Measurements from ENCODE around the gene CDC25B. TPM values are rescaled to one million over a fixed set of nuclear protein-coding genes. Genes with fewer than 3 reads are reported as not detected.
A peak's percentile ranks its signal among the peaks of the same experiment; 100 is the strongest.

CDC25B gene
- total and polyA plus RNA-seq, 2 of the 13 experiments (the other 11 are each of a cell fraction or from before 2014, with no cell fraction given): 14.5 to 19.4 TPM

GRCh38 chr20:3795511-3796468 is at the start of gene CDC25B (continued):
- TF ChIP-seq ZNF576 (CRISPR knock-in tag; IDR thresholded peaks at IDR 0.05) (peak; percentile 77; the same call in 1 of the 2 replicates), JUN (CRISPR knock-in tag; IDR thresholded peaks at IDR 0.05) (peak; percentile 83), PITX1 (CRISPR knock-in tag; IDR thresholded peaks at IDR 0.05) (peak; percentile 86), MAFF (IDR thresholded peaks at IDR 0.05; ENCODE audit: low read depth, low read length) (no peak), ZNF282 (IDR thresholded peaks at IDR 0.05; ENCODE audit: partially characterized antibody) (no peak), ZKSCAN5 (CRISPR knock-in tag; IDR thresholded peaks at IDR 0.05) (no peak), TCF7 (IDR thresholded peaks at IDR 0.05; ENCODE audit: low read depth) (no peak), HOMEZ (CRISPR knock-in tag; IDR thresholded peaks at IDR 0.05; ENCODE audit: low read depth) (0 out of 2 replicates have a peak, but pooled peaks have one; percentile 31), ZNF782 (CRISPR knock-in tag; IDR thresholded peaks at IDR 0.05; ENCODE audit: borderline replicate concordance) (peak; percentile 89; the same call in 1 of the 2 replicates), MTA1 (CRISPR knock-in tag; IDR thresholded peaks at IDR 0.05; ENCODE audit: borderline replicate concordance) (peak; percentile 91; the same call in 1 of the 2 replicates), POLR2A (IDR thresholded peaks at IDR 0.05; ENCODE audit: insufficient read depth in 1 of 2, low read depth in 2 of 2, low read length in 2 of 2) (peak; percentile 75 to 77), HNF4A (CRISPR knock-in tag; IDR thresholded peaks at IDR 0.05) (no peak; the same call in 1 of the 2 replicates), PRPF4 (IDR thresholded peaks at IDR 0.05; ENCODE audit: low read depth, low read length, poor library complexity, severe bottlenecking) (no peak)
- TF ChIP-seq, protein P1, sequence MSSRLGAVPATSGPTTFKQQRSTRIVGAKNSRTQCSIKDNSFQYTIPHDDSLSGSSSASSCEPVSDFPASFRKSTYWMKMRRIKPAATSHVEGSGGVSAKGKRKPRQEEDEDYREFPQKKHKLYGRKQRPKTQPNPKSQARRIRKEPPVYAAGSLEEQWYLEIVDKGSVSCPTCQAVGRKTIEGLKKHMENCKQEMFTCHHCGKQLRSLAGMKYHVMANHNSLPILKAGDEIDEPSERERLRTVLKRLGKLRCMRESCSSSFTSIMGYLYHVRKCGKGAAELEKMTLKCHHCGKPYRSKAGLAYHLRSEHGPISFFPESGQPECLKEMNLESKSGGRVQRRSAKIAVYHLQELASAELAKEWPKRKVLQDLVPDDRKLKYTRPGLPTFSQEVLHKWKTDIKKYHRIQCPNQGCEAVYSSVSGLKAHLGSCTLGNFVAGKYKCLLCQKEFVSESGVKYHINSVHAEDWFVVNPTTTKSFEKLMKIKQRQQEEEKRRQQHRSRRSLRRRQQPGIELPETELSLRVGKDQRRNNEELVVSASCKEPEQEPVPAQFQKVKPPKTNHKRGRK (CRISPR knock-in tag; IDR thresholded peaks at IDR 0.05): no peak
- TF ChIP-seq, protein P2, sequence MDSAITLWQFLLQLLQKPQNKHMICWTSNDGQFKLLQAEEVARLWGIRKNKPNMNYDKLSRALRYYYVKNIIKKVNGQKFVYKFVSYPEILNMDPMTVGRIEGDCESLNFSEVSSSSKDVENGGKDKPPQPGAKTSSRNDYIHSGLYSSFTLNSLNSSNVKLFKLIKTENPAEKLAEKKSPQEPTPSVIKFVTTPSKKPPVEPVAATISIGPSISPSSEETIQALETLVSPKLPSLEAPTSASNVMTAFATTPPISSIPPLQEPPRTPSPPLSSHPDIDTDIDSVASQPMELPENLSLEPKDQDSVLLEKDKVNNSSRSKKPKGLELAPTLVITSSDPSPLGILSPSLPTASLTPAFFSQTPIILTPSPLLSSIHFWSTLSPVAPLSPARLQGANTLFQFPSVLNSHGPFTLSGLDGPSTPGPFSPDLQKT (CRISPR knock-in tag; IDR thresholded peaks at IDR 0.05; ENCODE audit: borderline replicate concordance): no peak
- TF ChIP-seq, protein P3, sequence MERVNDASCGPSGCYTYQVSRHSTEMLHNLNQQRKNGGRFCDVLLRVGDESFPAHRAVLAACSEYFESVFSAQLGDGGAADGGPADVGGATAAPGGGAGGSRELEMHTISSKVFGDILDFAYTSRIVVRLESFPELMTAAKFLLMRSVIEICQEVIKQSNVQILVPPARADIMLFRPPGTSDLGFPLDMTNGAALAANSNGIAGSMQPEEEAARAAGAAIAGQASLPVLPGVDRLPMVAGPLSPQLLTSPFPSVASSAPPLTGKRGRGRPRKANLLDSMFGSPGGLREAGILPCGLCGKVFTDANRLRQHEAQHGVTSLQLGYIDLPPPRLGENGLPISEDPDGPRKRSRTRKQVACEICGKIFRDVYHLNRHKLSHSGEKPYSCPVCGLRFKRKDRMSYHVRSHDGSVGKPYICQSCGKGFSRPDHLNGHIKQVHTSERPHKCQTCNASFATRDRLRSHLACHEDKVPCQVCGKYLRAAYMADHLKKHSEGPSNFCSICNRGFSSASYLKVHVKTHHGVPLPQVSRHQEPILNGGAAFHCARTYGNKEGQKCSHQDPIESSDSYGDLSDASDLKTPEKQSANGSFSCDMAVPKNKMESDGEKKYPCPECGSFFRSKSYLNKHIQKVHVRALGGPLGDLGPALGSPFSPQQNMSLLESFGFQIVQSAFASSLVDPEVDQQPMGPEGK (CRISPR knock-in tag; IDR thresholded peaks at IDR 0.05): peak; percentile 84

All from HepG2 (cell line).